Right forelimb (tissue), 1 donor: ENCODE data around the gene LMX1A.

ENCODE experiments used
- DNase-seq: peaks from one replicate; pipeline ENCODE4 v3.0.0-alpha.2; 2018

The LMX1A gene

GRCh38 chr1:165212229-165212628, 144.3 kb downstream of the LMX1A start:
- no peak for DNase-seq

GRCh38 chr1:165207853-165208515, 148.5 kb downstream of the LMX1A start:
- no peak for DNase-seq

- no peak for DNase-seq
Measured at GRCh38 chr1:165205145-165205544, 151.4 kb downstream of the LMX1A start.

GRCh38 chr1:165204548-165204947, 152.0 kb downstream of the LMX1A start:
- DNase-seq = no peak

- DNase-seq = no peak
Measured at GRCh38 chr1:165191087-165191486, 165.4 kb downstream of the LMX1A start.

GRCh38 chr1:165189913-165190312, 166.6 kb downstream of the LMX1A start:
- no peak for DNase-seq

GRCh38 chr1:165189011-165189410, 167.5 kb downstream of the LMX1A start:
- DNase-seq = no peak

GRCh38 chr1:165187031-165188009, 169.2 kb downstream of the LMX1A start:
- no peak for DNase-seq

GRCh38 chr1:165185161-165185889, 171.2 kb downstream of the LMX1A start:
- DNase-seq = no peak

GRCh38 chr1:165182975-165183374, 173.5 kb downstream of the LMX1A start:
- DNase-seq = no peak

GRCh38 chr1:165179306-165179705, 177.2 kb downstream of the LMX1A start:
- DNase-seq = no peak

GRCh38 chr1:165174491-165174890, 182.0 kb downstream of the LMX1A start:
- DNase-seq = no peak

GRCh38 chr1:165173818-165174217, 182.7 kb downstream of the LMX1A start:
- DNase-seq = no peak

GRCh38 chr1:165173409-165173808, 183.1 kb downstream of the LMX1A start:
- no peak for DNase-seq

GRCh38 chr1:165172666-165173065, 183.8 kb downstream of the LMX1A start:
- DNase-seq = no peak

GRCh38 chr1:165169729-165170128, 186.8 kb downstream of the LMX1A start:
- DNase-seq = no peak

GRCh38 chr1:165169028-165169427, 187.5 kb downstream of the LMX1A start:
- no peak for DNase-seq

GRCh38 chr1:165168467-165168866, 188.0 kb downstream of the LMX1A start:
- no peak for DNase-seq

GRCh38 chr1:165162671-165163241, 193.8 kb downstream of the LMX1A start:
- DNase-seq = no peak

- no peak for DNase-seq
Measured at GRCh38 chr1:165161130-165161529, 195.4 kb downstream of the LMX1A start.

- no peak for DNase-seq
Measured at GRCh38 chr1:165153182-165153581, 203.3 kb downstream of the LMX1A start.

GRCh38 chr1:165152727-165153126, 203.8 kb downstream of the LMX1A start:
- no peak for DNase-seq

GRCh38 chr1:165152109-165152508, 204.4 kb downstream of the LMX1A start:
- no peak for DNase-seq
